IPS-NIHi7 (cell line): ENCODE measurements around the gene ST6GALNAC3.
"Not testable (repeated sequence)": the region's sequence is repeated elsewhere in the genome, so short reads cannot be mapped to it uniquely, and the experiment has no call there.

ENCODE experiments used
- DNase-seq: peaks from one replicate; pipeline ENCODE4 v3.0.0; 2012; ENCODE audit warnings: mixed read lengths; ENCODE audit errors: extremely low spot score

ST6GALNAC3 gene

GRCh38 chr1:76190749-76191424, 116.3 kb downstream of the ST6GALNAC3 start:
- no peak for DNase-seq

GRCh38 chr1:76191561-76191960, 117.0 kb downstream of the ST6GALNAC3 start:
- DNase-seq, result no peak

- no peak for DNase-seq
Observed at GRCh38 chr1:76198452-76198851, 123.9 kb downstream of the ST6GALNAC3 start.

DNA sequence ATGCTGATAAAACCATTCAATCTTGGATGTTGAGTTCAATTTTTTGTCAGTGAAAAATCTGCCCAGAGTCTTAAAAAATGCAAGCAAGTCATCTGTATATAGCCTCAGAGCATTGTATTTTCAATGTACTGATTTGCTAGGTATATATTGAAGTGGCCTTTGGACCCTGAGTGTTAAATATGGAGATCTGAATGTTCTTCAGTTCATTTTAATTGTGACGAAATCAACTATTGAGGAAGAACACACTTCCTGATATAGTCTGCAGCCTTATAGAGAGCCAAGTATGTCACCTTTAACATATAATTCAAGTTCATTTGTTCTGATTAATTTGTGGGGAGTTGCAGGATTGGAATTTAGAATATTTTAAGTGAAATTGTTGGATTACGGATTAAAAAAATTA, 128.1 kb downstream of the ST6GALNAC3 start:
- DNase-seq, result no peak

DNA sequence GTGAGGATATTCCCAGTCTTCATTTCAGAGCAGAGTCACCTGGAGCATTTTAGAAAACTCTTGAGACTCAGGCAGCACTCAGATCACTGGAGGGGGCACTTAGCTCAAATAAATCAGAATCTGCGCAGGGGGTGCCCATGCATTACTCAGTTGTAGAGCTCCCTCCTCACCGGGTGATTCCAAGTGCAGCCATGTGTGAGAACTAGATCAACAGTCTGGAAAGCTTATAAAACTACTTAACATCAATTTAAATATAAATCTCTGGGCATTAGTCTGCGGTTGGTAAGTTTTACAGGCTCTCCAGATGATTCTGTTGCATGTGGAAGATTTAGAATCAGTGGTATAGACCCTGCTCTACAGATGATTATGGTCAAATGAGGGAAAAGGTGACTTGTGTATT, 128.6 kb downstream of the ST6GALNAC3 start:
- DNase-seq, result no peak

- no peak for DNase-seq
Observed at GRCh38 chr1:76209238-76209637, 134.7 kb downstream of the ST6GALNAC3 start.

- no peak for DNase-seq
Observed at GRCh38 chr1:76209648-76210047, 135.1 kb downstream of the ST6GALNAC3 start.

DNA sequence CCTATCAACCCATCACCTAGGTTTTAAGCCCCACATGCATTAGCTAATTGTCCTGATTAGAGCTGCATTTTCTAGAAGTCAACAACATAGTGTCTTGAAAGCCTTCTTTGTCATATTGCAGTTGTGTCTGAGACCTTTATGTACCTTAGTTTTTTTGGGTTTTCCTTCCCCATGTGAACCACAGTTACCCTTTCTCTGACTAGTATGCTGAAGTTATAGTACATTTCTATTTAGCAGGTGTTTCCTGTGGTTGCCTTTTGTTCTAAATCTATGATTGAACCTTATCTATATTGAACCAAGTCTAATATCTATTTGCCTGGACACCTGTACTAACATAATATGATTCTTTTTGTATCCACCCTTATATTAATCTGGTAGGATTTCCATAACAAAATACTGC, 135.6 kb downstream of the ST6GALNAC3 start:
- DNase-seq, result no peak

DNA sequence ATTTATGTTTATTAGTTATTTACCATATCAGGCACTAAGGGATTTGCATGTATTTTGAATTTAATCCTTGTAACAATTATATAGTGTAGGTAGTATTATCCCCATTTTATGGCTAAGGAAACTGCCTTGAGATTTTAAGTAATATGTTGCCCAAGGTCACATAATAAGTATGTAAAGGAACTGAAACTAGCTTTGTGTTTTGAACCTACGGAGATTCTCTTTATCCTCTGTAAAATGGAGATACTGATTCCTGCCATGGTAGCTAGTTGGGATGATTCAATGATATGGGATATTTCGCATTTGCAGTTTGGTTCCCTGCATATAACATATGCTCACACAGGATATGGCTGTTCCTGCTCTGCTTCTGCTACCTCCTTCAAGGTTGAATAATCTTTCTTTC, 144.3 kb downstream of the ST6GALNAC3 start:
- no peak for DNase-seq

DNA sequence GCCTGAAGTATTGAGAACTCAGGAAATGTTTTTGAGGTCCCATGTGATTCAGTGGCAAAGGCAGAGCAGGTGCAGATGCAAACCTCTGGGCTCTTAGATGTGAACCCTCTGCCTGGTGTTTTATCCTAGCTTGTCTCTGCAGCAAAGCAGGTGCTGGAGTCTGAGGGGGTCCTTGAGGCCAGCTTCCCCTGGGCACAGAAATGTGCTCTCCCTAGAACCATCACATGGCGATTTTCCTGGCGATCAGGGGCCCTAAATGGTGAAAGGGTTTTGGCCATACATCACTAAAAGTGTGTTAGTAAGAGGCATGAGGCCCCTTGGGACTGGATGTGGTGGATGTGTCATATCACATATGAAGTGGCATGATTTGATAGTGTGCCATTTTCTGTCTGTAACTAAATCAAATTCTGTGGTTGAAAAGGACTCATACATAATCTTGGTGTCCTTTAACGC, 144.8 kb downstream of the ST6GALNAC3 start:
- no peak for DNase-seq

GRCh38 chr1:76224752-76225151, 150.2 kb downstream of the ST6GALNAC3 start:
- DNase-seq, result no peak

DNA sequence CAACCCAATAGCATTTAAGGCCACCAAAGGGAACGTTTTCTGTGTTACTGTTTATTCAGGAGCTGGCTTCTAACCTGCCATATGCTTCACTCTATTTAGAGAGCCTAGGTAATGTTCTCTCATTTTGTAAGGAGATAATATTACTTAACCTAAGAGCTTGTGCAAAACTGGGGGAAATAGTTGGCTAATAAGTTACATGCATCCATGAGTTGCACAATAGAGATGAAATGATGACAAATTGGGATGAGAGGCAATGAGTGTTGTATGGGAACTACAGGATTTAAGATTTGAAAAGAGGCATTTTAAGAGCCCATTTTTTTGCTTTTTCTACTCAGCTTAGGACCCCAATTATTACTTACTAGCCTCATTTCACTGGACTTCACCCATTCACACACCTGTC, 151.0 kb downstream of the ST6GALNAC3 start:
- DNase-seq, result no peak

DNA sequence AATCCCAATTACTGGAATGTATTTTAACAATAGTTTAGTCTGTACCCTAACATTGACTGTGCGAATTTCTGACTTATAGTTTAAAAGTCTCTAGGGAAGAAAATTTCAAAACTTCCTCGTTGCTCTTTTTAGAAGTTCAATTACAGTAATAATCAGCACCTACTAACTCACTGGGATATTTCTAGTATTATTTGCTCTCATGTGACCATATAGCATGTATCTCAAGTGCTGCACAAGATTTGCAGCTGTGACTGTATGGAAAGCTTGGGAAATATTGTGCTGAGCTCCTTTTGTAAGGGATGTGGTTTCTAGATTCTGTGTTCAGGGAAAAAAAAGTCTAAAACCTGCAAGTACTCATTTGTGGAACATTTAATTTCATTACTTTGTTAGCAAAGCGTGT, 153.1 kb downstream of the ST6GALNAC3 start:
- no peak for DNase-seq

DNA sequence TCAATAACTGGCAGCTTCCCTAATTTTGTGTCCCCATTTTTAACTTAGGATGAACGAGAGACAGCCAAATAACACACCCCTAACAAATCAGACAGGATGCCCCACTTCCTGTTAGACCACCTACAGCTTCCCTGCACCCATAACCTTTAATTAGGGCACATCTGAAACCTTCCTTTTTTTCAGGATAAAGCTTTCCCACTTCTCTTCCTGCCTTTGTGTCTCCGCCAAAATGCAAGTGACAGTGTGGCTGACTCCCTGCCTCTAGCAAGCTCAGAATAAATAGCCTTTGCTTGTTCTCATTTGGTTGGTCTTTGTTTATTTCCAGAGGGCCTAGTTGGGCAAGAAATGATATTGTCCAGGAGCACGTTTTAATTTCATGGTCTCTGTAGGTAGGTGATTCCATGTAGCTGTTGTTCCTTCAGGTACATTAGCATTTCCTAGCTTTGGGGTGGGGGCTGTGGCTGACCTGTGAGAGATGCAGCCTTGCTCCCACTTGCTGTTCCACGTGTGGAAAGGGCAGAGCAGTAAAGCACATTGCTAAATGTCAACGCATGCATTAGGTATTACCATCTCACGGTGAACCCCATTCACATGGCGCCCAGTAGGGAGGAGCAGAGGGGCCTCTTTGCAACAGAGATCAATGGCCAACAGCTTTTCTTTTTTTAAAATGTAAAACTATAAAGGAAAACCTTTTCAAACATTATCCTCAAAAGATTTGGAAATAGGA, 154.9 kb downstream of the ST6GALNAC3 start:
- DNase-seq, result no peak

GRCh38 chr1:76230842-76231281, 156.3 kb downstream of the ST6GALNAC3 start:
- DNase-seq, result peak; percentile 60

DNA sequence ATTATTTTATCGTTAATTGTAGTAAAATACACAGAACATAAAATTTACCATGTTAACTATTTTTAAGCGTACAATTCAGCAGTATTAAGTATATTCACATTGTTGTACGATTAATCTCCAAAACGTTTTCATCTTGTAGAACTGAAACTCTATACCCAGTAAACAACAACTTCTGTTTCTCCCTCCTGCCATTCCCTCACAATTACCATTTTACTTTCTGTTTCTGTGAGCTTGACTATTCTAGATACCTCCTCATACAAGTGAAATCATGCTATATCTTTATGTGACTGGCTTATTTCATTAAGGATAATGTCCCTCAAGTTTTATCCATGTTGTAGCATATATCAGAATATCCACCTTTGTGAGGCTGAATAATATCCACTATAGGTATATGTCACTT, 156.8 kb downstream of the ST6GALNAC3 start:
- no peak for DNase-seq

- no peak for DNase-seq
Observed at GRCh38 chr1:76232666-76233065, 158.1 kb downstream of the ST6GALNAC3 start.

DNA sequence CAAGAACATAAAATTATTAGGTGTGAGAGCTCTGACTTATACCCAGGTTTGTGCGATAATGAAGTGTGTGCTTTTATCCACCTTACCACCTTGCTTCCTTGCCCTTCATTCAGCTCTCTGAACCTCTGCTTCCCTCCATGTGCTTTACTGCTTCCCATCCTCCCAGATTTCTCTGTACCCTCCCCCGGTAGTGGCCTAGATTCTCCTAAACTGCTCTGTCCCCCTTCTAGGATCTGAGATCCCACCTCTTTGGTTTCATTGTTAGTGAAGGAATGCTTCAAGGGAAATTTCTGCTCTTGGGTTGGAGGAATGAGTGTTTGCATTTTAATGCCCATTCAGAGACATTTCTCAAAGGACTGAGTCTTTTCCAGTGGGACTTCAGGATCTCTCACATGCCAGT, 159.5 kb downstream of the ST6GALNAC3 start:
- DNase-seq, result no peak

DNA sequence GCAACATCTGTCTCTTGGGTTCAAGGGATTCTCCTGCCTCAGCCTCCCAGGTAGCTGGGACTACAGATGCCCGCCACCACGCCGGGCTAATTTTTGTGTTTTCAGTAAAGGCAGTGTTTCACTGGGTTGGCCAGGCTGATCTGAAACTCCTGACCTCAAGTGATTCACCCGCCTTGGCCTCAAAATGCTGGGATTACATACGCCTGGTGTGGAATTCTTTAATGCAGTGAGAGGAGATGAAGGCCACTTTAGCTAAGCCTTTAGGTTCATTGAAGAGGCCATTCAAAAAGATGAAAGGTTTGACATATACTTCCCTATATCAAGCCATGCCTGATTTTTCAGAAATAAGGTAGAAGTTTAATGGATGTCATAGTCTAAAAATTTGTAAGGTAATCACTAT, 162.7 kb downstream of the ST6GALNAC3 start:
- no peak for DNase-seq

- no peak for DNase-seq
Observed at GRCh38 chr1:76238094-76238628, 163.6 kb downstream of the ST6GALNAC3 start.

GRCh38 chr1:76239470-76239918, 164.9 kb downstream of the ST6GALNAC3 start:
- DNase-seq, result no peak

- DNase-seq, result no peak
Observed at GRCh38 chr1:76240316-76240715, 165.8 kb downstream of the ST6GALNAC3 start.

DNA sequence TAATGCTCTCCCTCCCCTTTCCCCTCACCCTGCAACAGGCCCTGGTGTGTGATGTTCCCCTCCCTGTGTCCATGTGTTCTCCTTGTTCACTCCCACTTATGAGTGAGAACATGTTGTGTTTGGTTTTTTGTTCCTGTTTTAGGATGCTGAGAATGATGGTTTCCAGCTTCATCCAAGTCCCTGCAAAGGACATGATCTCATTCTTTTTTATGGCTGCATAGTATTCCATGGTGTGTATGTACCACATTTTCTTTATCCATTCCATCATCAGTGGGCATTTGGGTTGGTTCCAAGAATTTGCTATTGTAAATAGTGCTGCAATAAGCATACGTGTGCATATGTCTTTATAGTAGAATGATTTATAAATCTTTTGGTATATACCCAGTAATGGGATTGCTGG, 168.0 kb downstream of the ST6GALNAC3 start:
- not testable (repeated sequence) for DNase-seq
